WTC11 (cell line): ENCODE data around the gene QRICH2. TPM values are rescaled to one million over a fixed set of nuclear protein-coding genes. Genes with fewer than 3 reads are reported as not detected.

Source experiments
- ATAC-seq: fragments of 200-7000 bp; cut with Tn5 transposase; 2 replicates; pipeline ENCODE4 v1.10.0; 2021; ENCODE audit warnings: mild to moderate bottlenecking, moderate library complexity
- CTCF ChIA-PET: fragments of 300-600 bp; sonication (Branson Sonifier 250); formaldehyde crosslinking; loops from one replicate; lab custom pipeline; 2021; ENCODE audit warnings: antibody characterized with exemption; lab: Charles Lee
- POLR2A ChIA-PET: fragments of 350-600 bp; sonication (Branson Sonifier 250); formaldehyde crosslinking; loops from one replicate; lab custom pipeline; 2021; ENCODE audit warnings: antibody characterized with exemption; lab: Charles Lee
- DNase-seq: peaks from one replicate; pipeline ENCODE4 v3.0.0; 2021; ENCODE audit warnings: low spot score
- H3K27ac Mint-ChIP-seq: 2 replicates; pipeline ENCODE4 v1.8.0; 2021; ENCODE audit warnings: mixed read lengths
- H3K27me3 Mint-ChIP-seq: 2 replicates; pipeline ENCODE4 v1.8.0; 2021; ENCODE audit warnings: low read depth, mild to moderate bottlenecking, moderate library complexity, mixed read lengths
- H3K36me3 Mint-ChIP-seq: 2 replicates; pipeline ENCODE4 v1.8.0; 2021; ENCODE audit warnings: mixed read lengths
- H3K4me1 Mint-ChIP-seq: 2 replicates; pipeline ENCODE4 v1.8.0; 2022; ENCODE audit warnings: mixed read lengths
- H3K4me3 Mint-ChIP-seq: 2 replicates; pipeline ENCODE4 v1.8.0; 2021; ENCODE audit warnings: mild to moderate bottlenecking, moderate library complexity, mixed read lengths
- H3K9me3 Mint-ChIP-seq: 2 replicates; pipeline ENCODE4 v1.8.0; 2021; ENCODE audit warnings: mixed read lengths
- ELF4 ChIP-seq: sonication (generic); formaldehyde crosslinking; IDR thresholded peaks from 2 replicates; pipeline ENCODE4 v1.8.1; 2022; ENCODE audit warnings: low read depth, mild to moderate bottlenecking, moderate library complexity, missing genetic modification reagents
- JAZF1 ChIP-seq: fragments of 250-450 bp; sonication (Bioruptor Pico); IDR thresholded peaks from 2 replicates; pipeline ENCODE4 v1.9.0; 2021; ENCODE audit warnings: moderate library complexity, mild to moderate bottlenecking, inconsistent platforms
- NR3C1 ChIP-seq: sonication (generic); formaldehyde crosslinking; conservative IDR thresholded peaks from 2 replicates; pipeline ENCODE4 v1.8.1; 2023; ENCODE audit warnings: low read depth, mild to moderate bottlenecking, missing genetic modification reagents
- SMAD3 ChIP-seq: sonication (generic); formaldehyde crosslinking; IDR thresholded peaks from 2 replicates; pipeline ENCODE4 v1.8.0; 2022; ENCODE audit warnings: missing genetic modification reagents, mild to moderate bottlenecking, borderline replicate concordance
- SMAD4 ChIP-seq: sonication (generic); formaldehyde crosslinking; IDR thresholded peaks from 2 replicates; pipeline ENCODE4 v1.8.0; 2022; ENCODE audit warnings: mild to moderate bottlenecking, missing genetic modification reagents
- ZNF219 ChIP-seq: sonication (generic); formaldehyde crosslinking; IDR thresholded peaks from 2 replicates; pipeline ENCODE4 v1.8.0; 2023; ENCODE audit warnings: missing genetic modification reagents, mild to moderate bottlenecking, borderline replicate concordance
- ZNF232 ChIP-seq: sonication (generic); formaldehyde crosslinking; IDR thresholded peaks from 2 replicates; pipeline ENCODE4 v1.8.0; 2022; ENCODE audit warnings: mild to moderate bottlenecking, missing genetic modification reagents
- ZNF263 ChIP-seq: sonication (generic); formaldehyde crosslinking; IDR thresholded peaks from 2 replicates; pipeline ENCODE4 v1.8.1; 2022; ENCODE audit warnings: low read depth, mild to moderate bottlenecking, moderate library complexity, missing genetic modification reagents
- total RNA-seq: library from RNA; stranded (reverse); gene quantifications from 3 replicates; pipeline ENCODE4 v1.2.3, GENCODE V29; 2021
- TF ChIP-seq, protein P1 (sequence below): sonication (generic); formaldehyde crosslinking; IDR thresholded peaks from 2 replicates; pipeline ENCODE4 v1.8.0; 2022; ENCODE audit warnings: missing genetic modification reagents
- TF ChIP-seq, protein P2 (sequence below): sonication (generic); formaldehyde crosslinking; IDR thresholded peaks from 2 replicates; pipeline ENCODE4 v1.8.0; 2022; ENCODE audit warnings: mild to moderate bottlenecking, missing genetic modification reagents
- TF ChIP-seq, protein P3 (sequence below): sonication (generic); formaldehyde crosslinking; IDR thresholded peaks from 2 replicates; pipeline ENCODE4 v1.8.1; 2022; ENCODE audit warnings: mild to moderate bottlenecking, moderate library complexity, missing genetic modification reagents
- TF ChIP-seq, protein P4 (sequence below): fragments of 250-450 bp; sonication (Bioruptor Pico); conservative IDR thresholded peaks from 2 replicates; pipeline ENCODE4 v1.9.0; 2021; ENCODE audit warnings: mild to moderate bottlenecking
- TF ChIP-seq, protein P5 (sequence below): fragments of 200-600 bp; IDR thresholded peaks from 2 replicates; pipeline ENCODE4 v1.8.0; 2022; ENCODE audit warnings: antibody characterized with exemption

Gene QRICH2
- total RNA-seq, 1 experiment from 2014 or later: 1.5 TPM

DNA sequence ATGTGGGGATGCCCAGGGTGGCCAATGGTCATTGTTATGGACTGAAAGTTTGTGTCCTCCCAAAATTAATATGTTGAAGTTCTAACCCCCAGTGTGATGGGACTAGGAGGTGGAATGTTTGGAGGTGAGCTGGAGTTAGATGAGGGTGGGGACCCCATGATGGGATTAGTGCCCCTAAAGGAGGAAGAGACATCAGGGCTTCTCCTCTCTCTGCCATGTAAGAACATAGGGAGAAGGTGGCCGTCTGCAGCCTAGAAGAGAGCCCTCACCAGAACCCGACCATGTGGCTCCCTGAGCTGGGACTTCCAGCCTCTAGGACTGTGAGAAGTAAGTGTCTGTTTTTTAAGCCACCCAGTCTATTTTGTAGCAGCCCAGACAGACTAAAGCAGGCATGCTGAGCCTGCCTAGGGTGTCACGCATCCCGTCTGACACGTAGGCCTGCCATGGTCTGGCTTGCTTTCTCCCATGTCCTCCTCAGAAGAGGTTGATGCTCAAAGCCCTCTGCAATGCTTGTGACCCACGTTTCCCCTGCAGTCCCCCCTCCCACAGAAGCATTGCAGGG lies 49.6 kb upstream of the QRICH2 start (continued):
- TF ChIP-seq, protein P1, sequence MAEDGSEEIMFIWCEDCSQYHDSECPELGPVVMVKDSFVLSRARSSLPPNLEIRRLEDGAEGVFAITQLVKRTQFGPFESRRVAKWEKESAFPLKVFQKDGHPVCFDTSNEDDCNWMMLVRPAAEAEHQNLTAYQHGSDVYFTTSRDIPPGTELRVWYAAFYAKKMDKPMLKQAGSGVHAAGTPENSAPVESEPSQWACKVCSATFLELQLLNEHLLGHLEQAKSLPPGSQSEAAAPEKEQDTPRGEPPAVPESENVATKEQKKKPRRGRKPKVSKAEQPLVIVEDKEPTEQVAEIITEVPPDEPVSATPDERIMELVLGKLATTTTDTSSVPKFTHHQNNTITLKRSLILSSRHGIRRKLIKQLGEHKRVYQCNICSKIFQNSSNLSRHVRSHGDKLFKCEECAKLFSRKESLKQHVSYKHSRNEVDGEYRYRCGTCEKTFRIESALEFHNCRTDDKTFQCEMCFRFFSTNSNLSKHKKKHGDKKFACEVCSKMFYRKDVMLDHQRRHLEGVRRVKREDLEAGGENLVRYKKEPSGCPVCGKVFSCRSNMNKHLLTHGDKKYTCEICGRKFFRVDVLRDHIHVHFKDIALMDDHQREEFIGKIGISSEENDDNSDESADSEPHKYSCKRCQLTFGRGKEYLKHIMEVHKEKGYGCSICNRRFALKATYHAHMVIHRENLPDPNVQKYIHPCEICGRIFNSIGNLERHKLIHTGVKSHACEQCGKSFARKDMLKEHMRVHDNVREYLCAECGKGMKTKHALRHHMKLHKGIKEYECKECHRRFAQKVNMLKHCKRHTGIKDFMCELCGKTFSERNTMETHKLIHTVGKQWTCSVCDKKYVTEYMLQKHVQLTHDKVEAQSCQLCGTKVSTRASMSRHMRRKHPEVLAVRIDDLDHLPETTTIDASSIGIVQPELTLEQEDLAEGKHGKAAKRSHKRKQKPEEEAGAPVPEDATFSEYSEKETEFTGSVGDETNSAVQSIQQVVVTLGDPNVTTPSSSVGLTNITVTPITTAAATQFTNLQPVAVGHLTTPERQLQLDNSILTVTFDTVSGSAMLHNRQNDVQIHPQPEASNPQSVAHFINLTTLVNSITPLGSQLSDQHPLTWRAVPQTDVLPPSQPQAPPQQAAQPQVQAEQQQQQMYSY (CRISPR knock-in tag): no peak
- no peak for TF ChIP-seq SMAD3 (CRISPR knock-in tag)

DNA sequence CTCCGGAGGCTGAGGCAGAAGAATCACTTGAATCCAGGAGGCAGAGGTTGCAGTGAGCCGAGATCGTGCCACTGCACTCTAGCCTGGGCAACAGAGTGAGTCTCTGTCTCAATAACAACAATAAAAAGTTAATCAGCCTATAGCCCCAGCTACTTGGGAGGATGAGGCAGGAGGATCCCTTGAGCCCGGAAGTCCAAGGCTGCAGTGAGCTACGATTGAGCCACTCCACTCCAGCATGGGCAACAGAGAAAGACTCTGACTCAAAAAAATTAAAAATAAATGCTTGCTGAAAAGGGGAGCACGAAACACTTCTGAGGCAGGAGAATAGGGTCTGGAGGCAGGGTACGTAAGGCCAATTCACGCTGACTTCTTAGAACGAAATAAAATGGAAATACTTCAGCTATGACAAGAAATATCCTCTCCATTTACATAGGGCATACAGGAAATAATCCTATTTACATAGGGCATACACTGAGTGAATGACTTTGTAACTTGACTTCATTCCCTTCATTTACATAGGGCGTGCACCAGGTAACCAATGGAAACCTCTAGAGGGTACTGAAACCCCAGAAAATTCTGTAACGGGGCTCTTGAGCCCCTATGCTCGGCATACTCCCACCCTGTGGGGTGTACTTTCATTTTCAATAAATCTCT lies 48.9 kb upstream of the QRICH2 start:
- ATAC-seq (no peak), DNase-seq (no peak)
- Mint-ChIP-seq H3K9me3 (no peaks in the 10 kb centered on the region), H3K27me3 (no peaks in the 10 kb centered on the region), H3K36me3 (no peaks in the 10 kb centered on the region), H3K27ac (no peak overlapping the region; the same call in 1 of the 2 replicates), H3K4me3 (no peak overlapping the region), H3K4me1 (peaks cover 21% of the 10 kb centered on the region)
- TF ChIP-seq, protein P2, sequence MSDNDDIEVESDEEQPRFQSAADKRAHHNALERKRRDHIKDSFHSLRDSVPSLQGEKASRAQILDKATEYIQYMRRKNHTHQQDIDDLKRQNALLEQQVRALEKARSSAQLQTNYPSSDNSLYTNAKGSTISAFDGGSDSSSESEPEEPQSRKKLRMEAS (CRISPR knock-in tag): no peak
- TF ChIP-seq ELF4 (CRISPR knock-in tag) (no peak), ZNF232 (CRISPR knock-in tag) (no peak), JAZF1 (no peak), SMAD4 (no peak), NR3C1 (no peak), ZNF219 (no peak), ZNF263 (CRISPR knock-in tag) (no peak)
- TF ChIP-seq, protein P3, sequence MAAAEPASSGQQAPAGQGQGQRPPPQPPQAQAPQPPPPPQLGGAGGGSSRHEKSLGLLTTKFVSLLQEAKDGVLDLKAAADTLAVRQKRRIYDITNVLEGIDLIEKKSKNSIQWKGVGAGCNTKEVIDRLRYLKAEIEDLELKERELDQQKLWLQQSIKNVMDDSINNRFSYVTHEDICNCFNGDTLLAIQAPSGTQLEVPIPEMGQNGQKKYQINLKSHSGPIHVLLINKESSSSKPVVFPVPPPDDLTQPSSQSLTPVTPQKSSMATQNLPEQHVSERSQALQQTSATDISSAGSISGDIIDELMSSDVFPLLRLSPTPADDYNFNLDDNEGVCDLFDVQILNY (CRISPR knock-in tag): no peak
- TF ChIP-seq, protein P4, sequence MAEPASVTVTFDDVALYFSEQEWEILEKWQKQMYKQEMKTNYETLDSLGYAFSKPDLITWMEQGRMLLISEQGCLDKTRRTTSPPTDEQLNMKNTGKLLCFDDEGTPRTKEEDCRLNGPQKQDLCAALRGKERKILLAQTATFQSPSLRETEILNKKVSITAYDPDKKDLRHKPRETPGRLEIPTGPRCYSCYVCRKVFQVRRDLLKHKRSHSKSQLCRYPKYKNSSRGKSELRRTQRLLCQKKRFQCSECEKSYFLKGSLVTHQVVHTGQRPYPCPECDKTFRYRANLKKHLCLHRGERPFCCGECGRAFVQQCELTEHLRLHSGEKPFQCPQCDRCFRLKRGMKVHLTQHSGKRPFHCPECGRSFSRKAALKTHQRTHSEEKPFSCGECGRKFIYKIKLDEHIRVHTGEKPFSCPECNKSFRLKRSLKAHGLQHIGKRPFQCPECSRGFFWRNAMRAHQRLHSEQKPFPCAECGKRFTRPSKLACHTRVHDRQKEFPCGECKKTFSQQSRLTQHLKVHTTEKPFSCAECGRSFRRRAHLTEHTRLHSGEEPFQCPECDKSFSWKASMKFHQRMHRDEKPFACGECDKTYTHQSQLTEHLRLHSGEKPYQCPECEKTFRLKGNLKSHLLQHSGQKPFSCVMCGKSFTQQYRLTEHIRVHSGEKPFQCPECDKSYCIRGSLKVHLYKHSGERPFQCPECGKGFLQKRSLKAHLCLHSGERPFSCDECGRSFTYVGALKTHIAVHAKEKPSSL (CRISPR knock-in tag): no peak
- TF ChIP-seq, protein P5, sequence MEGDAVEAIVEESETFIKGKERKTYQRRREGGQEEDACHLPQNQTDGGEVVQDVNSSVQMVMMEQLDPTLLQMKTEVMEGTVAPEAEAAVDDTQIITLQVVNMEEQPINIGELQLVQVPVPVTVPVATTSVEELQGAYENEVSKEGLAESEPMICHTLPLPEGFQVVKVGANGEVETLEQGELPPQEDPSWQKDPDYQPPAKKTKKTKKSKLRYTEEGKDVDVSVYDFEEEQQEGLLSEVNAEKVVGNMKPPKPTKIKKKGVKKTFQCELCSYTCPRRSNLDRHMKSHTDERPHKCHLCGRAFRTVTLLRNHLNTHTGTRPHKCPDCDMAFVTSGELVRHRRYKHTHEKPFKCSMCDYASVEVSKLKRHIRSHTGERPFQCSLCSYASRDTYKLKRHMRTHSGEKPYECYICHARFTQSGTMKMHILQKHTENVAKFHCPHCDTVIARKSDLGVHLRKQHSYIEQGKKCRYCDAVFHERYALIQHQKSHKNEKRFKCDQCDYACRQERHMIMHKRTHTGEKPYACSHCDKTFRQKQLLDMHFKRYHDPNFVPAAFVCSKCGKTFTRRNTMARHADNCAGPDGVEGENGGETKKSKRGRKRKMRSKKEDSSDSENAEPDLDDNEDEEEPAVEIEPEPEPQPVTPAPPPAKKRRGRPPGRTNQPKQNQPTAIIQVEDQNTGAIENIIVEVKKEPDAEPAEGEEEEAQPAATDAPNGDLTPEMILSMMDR: no peak
- POLR2A ChIA-PET: no interaction called here
- CTCF ChIA-PET: interaction anchor here (1.4 kb wide), 1 partner anchor 41 kb away, joined by 3 read pairs; no protein-coding TSS in a partner anchor
